Right cardiac atrium (tissue), 5 donors: ENCODE results near the gene CDH4. TPM values are rescaled to one million over a fixed set of nuclear protein-coding genes. Genes with fewer than 3 reads are reported as not detected.

ENCODE experiments used
- ATAC-seq, 2 donors: fragments of 200-7000 bp; cut with Tn5 transposase; one replicate each; pipeline versions ENCODE4 v1.8.0 to v1.9.1; 2020; ENCODE audit warnings: moderate library complexity in 2 of 2, mild to moderate bottlenecking in 1 of 2
- DNase-seq, 3 donors: peaks; one replicate each; pipeline ENCODE4 v3.0.0-alpha.2; 2020
- H3K27ac ChIP-seq: one replicate; pipeline ENCODE4 v1.5.1; 2013; ENCODE audit warnings: mild to moderate bottlenecking, low read length, control low read depth, moderate library complexity
- H3K27me3 ChIP-seq: one replicate; pipeline ENCODE4 v1.6.1; 2013; ENCODE audit not compliant: control insufficient read depth, insufficient read depth
- H3K4me1 ChIP-seq: one replicate; pipeline ENCODE4 v1.6.1; 2013; ENCODE audit warnings: low read length; ENCODE audit not compliant: control insufficient read depth, insufficient read depth
- H3K4me3 ChIP-seq: one replicate; pipeline ENCODE4 v1.5.1; 2013; ENCODE audit warnings: low read length, control low read depth
- H3K9me3 ChIP-seq: one replicate; pipeline ENCODE4 v1.6.1; 2013; ENCODE audit warnings: low read length; ENCODE audit not compliant: control insufficient read depth
- WGBS: extraction: QIAGEN DNeasy Blood & Tissue Kit; methylation state at CpG from one replicate; pipeline ENCODE4 v1.1.7; 2013; 5-methylcytosine and 5-hydroxymethylcytosine counted together
- intact Hi-C, 4 donors: fragments of 100-400 bp; cut with DNase I; formaldehyde crosslinking; loops; one replicate each; pipeline versions ENCODE4 v1.11.0 to v1.14.0; 2022 to 2023
- polyA plus RNA-seq: library from polyadenylated mRNA; stranded (reverse); fragments of 200-250 nt; gene quantifications from one replicate; pipeline ENCODE4 v1.2.3, GENCODE V29; 2013
- total RNA-seq, 4 donors: library from RNA; stranded (reverse); fragmentation: NEBNext Ultra II Directional; extraction: Animal tissue kit (Norgen Biotek cat#: 25700); gene quantifications; one replicate each; pipeline ENCODE4 v1.2.1, GENCODE V29; 2021
- donor health status: healthy with polysubstance abuse.
- donor health status: DM: no; HTN: yes; CAD: no.
- donor health status: DM: no; HTN: no; CAD: no.
- donor health status: DM: no; HTN: yes; CAD: no; lungs with severe emphysema.
- donor health status: DM: yes; HTN: yes; CAD: no.

The CDH4 gene
- total and polyA plus RNA-seq, 5 donors: 0.21 to 1.0 (median 0.39) TPM

DNA sequence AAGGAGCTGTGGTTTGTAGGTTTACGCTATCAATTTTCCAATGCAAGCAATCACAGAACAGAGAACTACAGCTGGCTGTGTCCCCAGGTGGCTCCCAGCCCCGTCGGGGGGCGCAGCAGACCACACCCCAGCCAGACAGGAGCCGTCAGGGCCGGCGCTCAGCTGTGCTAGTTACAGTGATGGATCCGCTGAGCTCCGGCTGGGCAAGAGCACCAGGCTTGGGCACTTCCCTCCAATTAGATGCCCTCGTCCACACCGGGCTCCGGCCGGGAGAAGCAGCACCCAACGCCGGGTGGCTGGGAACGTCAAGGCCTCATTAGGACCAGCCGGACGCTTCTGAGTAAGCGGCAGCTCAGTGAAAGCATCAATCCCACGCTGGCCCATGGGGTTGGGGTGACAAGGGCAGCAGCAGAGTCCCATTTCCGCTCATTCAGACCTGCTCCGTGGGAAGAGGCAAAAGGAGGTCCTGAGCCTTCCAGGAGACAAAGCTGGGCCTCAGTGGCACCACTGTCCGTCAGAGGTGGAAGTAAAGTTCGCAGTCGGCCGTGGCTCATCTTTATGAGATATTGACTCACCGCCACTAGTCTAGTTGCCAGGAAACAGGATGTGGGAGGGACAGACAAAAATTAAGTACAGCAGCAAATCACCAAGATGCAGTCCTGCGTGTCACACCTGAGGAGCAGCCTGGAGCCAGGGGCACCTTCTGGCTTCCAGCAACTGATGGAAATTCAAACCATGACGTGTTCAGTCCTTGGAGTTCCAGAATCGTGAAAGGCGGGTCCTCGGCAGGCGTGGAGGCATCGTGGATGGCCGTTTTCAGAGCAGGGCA, 649.5 kb downstream of the CDH4 start:
- no peak for ATAC-seq
- peak in 2 of 3 donors; percentile 36 to 43 for DNase-seq
- Histone ChIP-seq H3K27me3 (no peaks in the 10 kb centered on the region), H3K9me3 (no peaks in the 10 kb centered on the region), H3K27ac (no peak overlapping the region), H3K4me1 (no peaks in the 10 kb centered on the region), H3K4me3 (no peak overlapping the region)
- intact Hi-C loops: no loop called here
- WGBS: 74% methylated on average over 35 of the region's 35 CpGs

DNA sequence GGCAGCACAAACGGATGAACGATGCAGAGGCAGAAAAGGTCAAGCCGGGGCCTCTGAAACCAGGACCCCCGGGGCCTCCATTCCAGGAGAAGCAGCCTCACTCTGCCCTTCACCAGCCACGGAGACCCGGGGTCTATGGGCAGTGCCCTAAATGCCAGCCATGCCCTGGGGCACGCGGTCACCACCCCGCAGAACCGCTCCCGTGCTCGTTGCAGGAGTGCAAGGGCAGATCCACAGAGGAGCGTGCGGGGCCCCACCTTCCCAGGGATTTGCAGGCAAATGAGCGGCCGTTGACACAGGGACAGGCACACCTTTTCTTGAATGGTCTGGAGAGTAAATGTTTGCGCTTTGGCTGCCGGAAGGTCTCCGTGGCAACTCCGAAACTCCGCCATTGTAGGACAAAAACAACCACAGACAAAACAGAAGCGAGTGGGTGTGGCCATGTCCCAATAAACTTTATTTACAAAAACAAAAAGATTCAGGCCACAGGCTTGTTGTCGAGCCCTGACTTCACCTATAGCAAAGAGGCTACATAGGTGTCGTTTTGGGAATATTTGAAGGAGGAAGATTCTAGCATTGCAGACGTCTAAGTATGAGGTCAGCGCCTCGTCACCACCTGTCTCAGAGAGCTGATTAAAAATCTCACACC, 650.3 kb downstream of the CDH4 start:
- H3K27ac ChIP-seq: no peak overlapping the region
- H3K27me3 ChIP-seq: no peaks in the 10 kb centered on the region
- WGBS: 89% methylated on average over 27 of the region's 27 CpGs
- no peaks in the 10 kb centered on the region for H3K9me3 ChIP-seq
- DNase-seq (peak in 1 of 3 donors; percentile 47), ATAC-seq (no peak)
- no peak overlapping the region for H3K4me3 ChIP-seq
- no peaks in the 10 kb centered on the region for H3K4me1 ChIP-seq
- intact Hi-C loops: no loop called here

DNA sequence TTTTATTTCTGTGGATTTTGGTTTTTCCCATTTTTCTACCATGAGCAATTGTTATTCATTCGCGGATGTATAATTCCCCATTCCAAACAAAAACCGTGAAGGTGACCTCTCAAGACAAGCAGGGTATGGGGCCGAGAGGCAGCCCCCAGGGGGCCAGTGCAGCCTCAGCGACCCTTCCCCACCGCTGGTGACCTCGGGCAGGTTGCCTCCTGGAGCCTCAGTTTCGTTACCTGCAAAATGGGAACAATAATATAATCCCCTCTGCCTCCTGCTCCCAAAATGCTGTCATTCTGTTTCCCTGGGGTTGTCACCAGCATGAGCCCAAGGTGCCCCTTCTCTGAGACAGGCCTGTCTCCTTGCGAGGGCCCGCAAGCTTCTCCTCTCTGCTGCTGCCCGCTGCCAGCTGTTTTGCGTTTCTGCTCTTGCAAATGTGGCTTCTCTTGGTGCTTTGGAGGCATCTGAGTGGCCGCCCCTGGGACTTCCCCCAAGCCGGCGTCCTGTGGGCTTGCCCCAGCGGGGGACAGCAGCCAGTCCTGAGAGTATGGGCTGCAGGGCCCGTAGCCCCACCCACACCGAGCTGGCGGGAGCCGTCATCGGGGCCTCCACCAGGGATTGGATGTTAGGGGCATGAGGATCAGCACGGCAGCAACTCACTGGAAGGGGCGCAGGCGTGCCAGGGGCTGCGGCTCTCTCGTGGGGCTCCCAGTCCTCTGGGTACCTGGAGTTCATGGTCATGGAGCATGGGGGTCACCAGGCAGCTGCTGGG, 651.7 kb downstream of the CDH4 start:
- H3K4me1 ChIP-seq: no peaks in the 10 kb centered on the region
- H3K27me3 ChIP-seq: no peaks in the 10 kb centered on the region
- peak in 1 of 3 donors; percentile 27 for DNase-seq
- ATAC-seq: no peak
- H3K9me3 ChIP-seq: no peaks in the 10 kb centered on the region
- 75% methylated on average over 26 of the region's 26 CpGs for WGBS
- no peak overlapping the region for H3K27ac ChIP-seq
- intact Hi-C loops: no loop called here
- H3K4me3 ChIP-seq: no peak overlapping the region

DNA sequence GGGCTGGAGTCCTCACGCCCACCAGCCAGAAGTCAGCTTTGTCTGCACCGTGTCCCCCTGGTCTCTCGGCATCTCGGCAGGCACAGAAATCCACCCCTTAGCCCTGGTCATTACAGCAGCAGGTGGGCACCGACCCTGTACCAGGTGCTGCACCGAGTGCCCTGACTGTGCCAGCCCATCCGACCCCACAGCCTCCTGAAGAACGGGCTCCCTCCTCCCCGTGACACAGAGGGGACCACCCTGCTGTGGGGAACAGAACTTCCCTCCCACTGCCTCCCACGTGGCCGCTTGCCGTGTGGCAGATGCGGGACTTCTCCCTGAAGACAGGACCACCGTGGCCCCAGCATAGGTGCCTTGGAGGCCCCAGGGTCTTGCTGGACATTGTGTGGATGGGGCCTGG, 652.4 kb downstream of the CDH4 start:
- WGBS: 82% methylated on average over 14 of the region's 14 CpGs
- no peak for ATAC-seq
- no peaks in the 10 kb centered on the region for H3K9me3 ChIP-seq
- no peaks in the 10 kb centered on the region for H3K27me3 ChIP-seq
- DNase-seq: peak in 1 of 3 donors; percentile 37
- H3K4me1 ChIP-seq: no peaks in the 10 kb centered on the region
- H3K27ac ChIP-seq: no peak overlapping the region
- intact Hi-C loops: no loop called here
- no peak overlapping the region for H3K4me3 ChIP-seq

DNA sequence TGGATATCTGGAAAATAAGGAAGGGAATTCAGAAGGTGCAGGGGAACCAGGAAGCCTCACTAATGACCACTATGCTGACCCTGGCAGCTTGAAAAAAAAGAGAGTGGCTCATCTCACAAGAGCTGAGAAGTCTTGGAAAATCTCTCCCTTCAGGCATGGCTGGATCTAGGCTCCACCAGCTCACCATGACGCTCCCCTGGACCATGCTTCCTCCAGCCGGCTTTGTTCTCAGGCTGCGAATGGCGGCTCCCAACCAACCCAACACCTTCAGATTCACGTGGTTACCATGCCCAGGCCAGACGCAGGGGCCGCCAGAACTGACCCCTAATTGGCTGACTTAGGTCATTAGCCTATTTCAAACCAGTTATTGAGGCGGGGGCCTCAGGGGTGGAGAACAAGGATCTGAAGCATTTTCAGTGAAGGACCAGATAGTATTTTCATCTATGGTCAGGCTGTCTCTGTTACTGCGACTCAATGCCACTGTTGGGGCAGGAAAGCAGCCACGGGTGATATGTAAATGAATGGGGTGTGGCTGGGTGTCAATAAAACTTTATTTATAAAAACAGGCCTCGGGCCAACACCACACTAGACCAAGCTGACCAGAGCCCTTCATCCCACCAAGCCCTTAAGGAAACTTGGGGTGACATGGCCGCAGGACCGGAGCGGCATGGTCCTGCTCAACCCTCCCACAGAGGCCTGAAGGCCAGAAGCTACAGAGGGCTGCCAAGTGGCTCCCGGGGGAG, 653.9 kb downstream of the CDH4 start:
- no peaks in the 10 kb centered on the region for H3K9me3 ChIP-seq
- H3K27ac ChIP-seq: no peak overlapping the region
- ATAC-seq: no peak
- H3K27me3 ChIP-seq: no peaks in the 10 kb centered on the region
- intact Hi-C loops: no loop called here
- no peaks in the 10 kb centered on the region for H3K4me1 ChIP-seq
- 87% methylated on average over 15 of the region's 15 CpGs for WGBS
- no peak overlapping the region for H3K4me3 ChIP-seq
- DNase-seq: no peak

DNA sequence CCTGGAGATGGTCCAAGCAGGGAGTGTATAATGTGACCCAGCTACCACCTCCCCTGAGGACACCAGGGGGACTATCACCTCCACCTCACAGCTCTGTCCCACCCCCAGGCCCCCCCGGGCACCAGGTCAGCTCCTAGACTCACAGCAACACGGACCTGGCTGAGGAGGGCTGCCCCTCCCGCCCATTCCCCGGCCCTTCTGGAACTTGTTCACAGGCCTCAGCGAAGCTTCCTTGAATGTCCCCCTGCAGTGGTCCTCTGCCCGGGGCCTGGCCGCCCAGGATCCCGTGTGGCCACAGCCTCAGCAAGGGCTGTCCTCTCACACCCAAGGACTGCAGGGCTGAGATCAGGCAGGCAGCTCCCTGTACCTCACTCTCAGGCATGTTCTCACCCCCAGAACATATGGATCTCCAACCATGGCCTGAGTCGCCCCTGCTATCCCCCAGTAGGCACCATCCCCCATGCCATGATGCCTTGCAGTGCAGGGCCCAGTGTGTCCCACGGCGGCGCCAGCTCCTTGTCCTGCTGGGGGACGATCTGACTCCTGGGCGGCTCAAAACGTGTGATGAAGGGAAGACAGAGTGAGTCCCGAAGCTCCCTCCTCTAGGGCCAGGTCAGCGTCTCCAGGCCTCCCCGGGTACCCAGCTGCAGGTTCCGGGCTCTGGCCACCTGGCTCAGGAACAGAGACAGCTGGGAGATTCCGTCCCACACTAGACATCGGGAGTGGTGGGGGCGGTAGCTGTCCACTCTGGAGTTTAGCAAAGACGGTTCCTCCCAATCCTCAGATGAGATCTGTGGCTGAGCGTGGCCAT, 655.2 kb downstream of the CDH4 start:
- intact Hi-C loops: no loop called here
- no peaks in the 10 kb centered on the region for H3K9me3 ChIP-seq
- 79% methylated on average over 24 of the region's 24 CpGs for WGBS
- H3K27ac ChIP-seq: no peak overlapping the region
- no peaks in the 10 kb centered on the region for H3K27me3 ChIP-seq
- no peaks in the 10 kb centered on the region for H3K4me1 ChIP-seq
- no peak overlapping the region for H3K4me3 ChIP-seq
- DNase-seq: peak in 1 of 3 donors; percentile 37
- ATAC-seq: no peak

DNA sequence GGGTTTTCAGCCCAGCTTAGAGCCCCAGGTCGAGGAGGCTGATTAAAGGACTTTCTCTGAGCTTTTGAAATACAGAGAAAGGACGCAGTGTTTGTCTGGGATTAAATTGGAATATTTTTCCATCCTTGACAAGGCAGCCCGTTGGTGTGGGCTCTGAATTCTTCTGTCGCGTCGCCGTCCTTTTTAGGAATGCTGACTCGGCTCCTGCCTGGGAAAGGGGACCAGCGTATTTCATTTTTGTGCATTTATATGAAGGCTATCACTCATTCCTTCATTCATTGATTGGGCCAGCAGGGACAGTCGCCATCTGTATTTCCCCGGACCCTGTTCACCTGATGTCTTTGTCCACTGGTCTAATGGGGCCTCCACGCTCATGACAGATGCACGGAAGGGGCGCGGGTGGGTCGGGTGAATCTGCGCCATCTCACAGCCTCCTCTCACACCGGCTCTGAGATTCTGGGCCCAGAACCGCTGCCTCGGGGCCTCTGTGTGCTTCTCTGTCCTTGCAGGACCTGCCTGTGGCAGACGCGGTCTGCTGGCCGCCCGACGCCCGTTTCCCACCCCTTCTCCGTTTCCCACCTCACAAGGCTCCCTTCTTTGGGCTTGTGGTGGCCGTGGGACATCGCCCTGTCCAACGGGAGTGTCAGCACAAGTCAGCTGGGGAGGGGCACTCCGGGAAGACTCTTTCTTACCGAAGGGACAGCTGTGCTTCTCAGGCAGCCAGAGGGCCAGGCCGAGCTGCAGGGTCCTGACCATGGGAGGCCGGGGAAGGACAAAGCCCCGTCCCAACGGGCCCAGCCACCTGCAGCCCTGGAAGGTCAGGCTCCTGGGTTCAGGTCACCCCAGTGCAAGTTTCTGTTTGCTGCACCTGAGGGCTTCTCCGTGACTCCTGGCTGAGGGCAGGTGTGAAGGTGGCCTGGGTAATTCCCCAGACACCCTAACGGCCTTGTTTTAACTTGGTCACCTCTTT, 656.3 kb downstream of the CDH4 start:
- DNase-seq (peak in 1 of 3 donors; percentile 47), ATAC-seq (no peak)
- no peak overlapping the region for H3K27ac ChIP-seq
- intact Hi-C loops: no loop called here
- H3K9me3 ChIP-seq: no peaks in the 10 kb centered on the region
- H3K27me3 ChIP-seq: no peaks in the 10 kb centered on the region
- no peak overlapping the region for H3K4me3 ChIP-seq
- H3K4me1 ChIP-seq: no peaks in the 10 kb centered on the region
- WGBS: 78% methylated on average over 38 of the region's 38 CpGs

DNA sequence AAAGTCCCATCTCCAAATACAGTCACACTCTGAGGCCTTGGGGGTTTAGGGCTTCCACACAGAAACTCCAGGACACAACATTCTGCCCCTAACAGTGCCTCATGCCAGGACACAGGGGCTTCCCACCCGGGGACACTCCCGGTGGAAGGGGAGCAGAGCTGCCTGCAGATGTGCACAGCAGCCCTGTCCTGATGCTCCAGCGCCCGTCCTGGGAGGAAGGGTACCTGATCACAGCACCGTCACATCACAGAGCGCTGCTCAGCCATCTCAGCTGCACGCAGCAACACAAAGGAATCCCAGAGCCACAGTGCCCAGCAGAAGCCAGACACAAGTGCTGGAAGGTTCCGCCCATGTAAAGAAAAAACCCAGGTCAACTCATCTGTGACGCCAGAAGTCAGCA, 657.0 kb downstream of the CDH4 start:
- no peaks in the 10 kb centered on the region for H3K4me1 ChIP-seq
- ATAC-seq: no peak
- no peaks in the 10 kb centered on the region for H3K27me3 ChIP-seq
- intact Hi-C loops: no loop called here
- peak in 1 of 3 donors; percentile 13 for DNase-seq
- H3K9me3 ChIP-seq: no peaks in the 10 kb centered on the region
- H3K4me3 ChIP-seq: no peak overlapping the region
- H3K27ac ChIP-seq: no peak overlapping the region
- 83% methylated on average over 9 of the region's 9 CpGs for WGBS

DNA sequence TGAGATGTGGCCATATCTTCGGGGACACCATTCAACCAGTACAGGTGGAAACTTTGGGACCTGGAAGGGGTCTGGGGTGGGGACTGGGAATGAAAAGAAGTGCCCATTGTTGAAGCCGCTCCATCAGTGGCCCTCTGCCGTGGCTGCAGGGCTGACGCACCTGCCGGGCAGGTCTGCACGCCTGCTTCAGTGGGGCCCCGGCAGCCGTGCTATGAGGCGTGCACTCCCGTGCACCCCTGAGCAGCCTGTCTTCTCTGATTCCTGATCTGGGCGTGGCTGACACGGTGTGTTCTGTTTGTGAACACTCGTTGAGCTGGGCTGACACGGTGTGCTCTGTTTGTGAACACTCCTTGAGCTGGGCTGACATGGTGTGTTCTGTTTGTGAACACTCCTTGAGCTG, 657.8 kb downstream of the CDH4 start:
- Histone ChIP-seq H3K4me1 (no peaks in the 10 kb centered on the region), H3K4me3 (no peak overlapping the region), H3K27me3 (no peaks in the 10 kb centered on the region), H3K27ac (no peak overlapping the region), H3K9me3 (no peaks in the 10 kb centered on the region)
- WGBS: 83% methylated on average over 14 of the region's 14 CpGs
- DNase-seq (peak in 1 of 3 donors; percentile 25), ATAC-seq (no peak)
- intact Hi-C loops: no loop called here
